Activated CD8-positive, alpha-beta memory T cell treated with anti-CD3 and anti-CD28 coated beads for 1 hour (primary cell): Measurements from ENCODE around the gene IL4R.
"Not testable (repeated sequence)": the region's sequence is repeated elsewhere in the genome, so short reads cannot be mapped to it uniquely, and the experiment has no call there.

Experiments
- DNase-seq, 2 donors: peaks; one replicate each; pipeline ENCODE4 v3.0.0-alpha.2; 2020; ENCODE audit warnings: low read depth in 1 of 2; ENCODE audit errors: extremely low read depth in 1 of 2

IL4R gene

DNA sequence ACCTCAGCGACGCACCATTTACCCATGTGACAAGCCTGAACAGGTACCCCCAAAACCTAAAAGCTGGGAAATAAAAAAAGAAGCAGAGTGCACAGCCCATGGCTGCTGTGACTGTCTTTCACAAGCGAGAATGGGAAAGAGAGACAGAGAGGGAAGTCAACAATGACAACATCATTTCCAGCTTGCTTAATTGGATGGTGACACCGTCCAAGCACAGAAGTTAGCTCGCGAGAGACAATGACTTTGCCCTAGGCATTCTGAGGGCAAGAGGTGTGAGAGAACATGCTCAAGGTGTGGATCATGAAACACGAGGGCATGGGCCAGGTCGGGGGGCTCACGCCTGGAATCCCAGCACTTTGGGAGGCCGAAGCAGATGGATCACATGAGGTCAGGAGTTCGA lies 25.9 kb upstream of the IL4R start:
- DNase-seq, result no peak

DNA sequence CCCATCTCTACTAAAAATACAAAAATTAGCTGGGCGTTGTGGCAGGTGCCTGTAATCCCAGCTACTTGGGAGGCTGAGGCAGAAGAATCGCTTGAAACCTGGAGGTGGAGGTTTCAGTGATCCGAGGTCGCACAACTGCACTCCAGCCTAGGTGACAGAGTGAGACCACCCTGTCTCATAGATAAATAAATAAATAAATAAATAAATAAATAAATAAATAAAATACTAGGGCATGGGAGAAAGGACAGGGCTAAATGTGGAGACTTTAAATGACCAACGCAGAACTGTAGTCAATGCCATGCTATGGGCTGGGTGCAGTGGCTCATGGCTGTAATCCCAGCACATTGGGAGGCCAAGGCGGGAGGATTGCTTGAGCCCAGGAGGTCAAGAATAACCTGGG lies 25.5 kb upstream of the IL4R start:
- not testable (repeated sequence) for DNase-seq

DNA sequence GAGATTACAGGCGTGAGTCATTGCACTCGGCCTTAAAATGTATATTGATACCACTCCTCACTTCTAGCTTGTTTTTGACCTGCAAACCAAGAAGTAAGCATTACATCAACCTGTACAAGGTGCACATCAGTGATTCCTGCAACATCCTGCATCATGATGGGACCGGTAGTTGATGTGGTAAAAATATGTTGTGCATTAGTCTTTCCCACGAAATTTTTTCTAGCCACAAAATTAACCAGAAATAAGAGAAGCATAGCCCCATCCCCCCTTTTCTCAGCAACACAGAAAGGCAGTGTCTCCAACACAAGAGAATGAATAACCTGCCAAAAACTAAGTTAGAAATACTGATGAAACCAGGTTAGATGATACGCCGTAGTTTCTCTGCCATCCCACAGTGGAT lies 24.1 kb upstream of the IL4R start:
- DNase-seq, result no peak

- no peak for DNase-seq
These were observed 23.2 kb upstream of the IL4R start for GRCh38 chr16:27290562-27290961.

DNA sequence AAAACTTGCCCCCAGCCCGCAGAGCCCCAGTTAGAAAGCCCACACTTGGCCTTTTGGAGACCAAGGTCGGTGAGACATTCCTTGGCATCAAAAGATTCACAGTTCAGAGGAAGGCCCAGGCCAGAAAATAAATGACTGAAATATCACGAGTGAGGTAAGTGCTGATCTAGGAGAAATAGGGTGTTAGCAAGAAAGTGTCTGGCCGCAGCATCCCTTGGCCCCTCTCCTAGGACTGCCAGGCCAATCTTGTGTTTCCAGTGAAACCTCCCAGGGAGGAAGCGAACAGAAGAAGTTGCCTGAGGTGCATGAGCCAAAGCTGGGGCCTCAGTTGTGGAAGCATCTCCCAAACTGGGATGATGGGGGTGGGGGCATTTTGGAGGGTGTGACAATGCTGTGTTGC lies 22.7 kb upstream of the IL4R start:
- DNase-seq, result no peak

DNA sequence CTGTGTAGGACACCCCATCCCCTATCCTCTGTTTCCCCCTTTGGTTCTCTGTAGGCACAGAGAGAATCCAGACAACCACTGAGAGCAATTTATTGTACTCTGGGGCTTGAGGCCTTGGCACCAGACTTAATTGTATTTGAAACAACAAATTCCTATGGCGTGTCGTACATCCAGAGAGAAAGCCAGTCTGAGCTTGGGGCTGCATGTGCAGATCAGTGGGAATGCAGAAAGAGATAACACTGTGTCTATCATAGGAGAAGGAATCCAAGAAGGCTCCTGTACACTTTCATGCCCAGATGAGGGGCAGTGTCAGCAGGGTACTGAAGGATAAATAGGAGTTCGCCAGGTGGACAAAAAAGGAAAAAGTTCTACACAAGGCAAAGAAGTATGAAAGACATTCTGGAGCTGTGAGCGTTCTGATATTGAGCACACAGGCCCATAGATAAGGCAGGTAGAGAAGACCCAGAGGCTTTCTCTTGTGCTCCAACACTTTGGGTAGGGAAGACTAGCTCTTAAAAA lies 22.0 kb upstream of the IL4R start:
- DNase-seq, result no peak

DNA sequence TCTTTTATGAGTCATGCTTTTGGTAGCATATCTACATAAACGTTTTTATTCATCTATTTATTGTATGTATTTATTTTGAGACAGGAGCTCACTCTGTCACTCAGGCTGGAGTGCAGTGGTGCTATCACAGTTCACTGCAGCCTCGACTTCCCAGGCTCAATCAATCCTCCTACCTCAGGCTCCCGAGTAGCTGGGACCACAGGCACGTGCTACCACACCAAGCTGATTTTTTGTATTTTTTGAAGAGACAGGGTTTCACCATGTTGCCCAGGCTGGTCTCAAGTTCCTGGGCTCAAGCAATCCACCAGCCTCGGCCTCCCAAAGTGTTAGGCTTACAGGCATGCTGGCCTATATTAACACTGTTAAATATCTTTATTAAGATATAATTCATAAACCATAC lies 20.4 kb upstream of the IL4R start:
- DNase-seq, result no peak

GRCh38 chr16:27298132-27298531 lies 15.6 kb upstream of the IL4R start:
- no peak for DNase-seq

DNA sequence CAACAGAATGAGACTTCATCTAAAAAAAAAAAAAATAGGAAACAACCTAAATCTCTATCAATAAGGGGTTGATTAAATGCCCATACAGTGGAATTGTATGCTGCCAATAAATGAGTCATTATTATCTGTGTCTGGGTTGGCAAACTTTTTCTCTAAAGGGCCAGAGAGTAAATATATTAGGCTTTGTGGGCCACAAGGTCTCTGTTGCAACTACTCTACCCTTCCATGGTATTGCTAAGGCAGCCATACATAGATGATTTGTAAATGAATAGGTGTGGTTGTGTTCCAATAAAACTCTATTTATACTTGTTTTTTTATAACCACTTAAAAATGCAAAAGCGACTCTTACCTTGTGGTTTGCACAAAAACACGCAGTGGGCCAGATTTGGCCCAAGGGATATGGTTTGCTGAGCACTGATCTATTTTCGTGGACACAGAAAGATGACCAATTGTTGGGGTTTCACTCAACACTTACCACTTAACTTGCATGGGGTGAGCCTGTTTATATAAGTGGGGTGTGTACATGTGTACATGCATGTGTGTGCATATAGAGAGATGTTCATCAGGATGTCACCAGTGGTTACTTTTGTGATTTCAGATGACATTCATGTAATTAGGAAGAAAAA lies 12.4 kb upstream of the IL4R start:
- DNase-seq, result no peak

GRCh38 chr16:27302126-27302525 lies 11.6 kb upstream of the IL4R start:
- no peak for DNase-seq

DNA sequence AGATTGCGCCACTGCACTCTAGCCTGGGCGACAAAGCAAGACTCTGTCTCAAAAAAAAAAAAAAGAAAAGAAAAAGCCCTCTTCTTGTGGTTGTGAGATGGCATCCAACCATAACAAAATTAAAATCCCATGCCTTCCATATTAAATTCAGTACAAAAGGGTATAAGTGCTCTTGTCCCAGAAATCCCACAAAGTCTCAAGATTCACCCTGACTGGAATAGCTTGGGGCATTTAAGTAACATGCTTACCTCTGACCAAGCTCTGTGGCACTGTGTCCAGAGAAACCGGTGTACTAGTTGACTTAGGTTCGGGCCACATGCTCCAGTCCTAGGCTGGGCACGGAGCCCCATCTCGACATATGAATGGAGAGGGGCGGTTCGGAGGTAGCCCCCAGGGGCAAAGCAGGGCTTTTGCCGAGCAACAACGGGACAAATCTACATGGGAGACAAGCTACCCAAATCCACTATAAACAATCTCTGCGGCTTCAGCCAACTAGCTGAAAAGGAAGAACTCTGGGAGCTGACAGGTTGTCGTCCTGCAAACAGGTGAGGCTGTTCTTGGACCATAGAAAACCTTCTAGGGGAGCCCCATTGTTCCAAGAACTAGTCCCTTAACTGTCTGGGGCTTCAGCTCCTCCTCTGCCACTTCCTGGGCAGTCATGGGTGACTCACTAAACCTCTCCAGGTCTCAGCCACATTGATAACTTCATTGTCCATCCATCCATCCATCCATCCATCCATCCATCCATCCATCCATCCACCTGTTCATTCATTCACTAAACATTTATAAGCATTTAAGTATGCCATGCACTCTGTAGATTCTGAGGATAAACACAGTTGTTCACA lies 10.3 kb upstream of the IL4R start:
- no peak for DNase-seq

DNA sequence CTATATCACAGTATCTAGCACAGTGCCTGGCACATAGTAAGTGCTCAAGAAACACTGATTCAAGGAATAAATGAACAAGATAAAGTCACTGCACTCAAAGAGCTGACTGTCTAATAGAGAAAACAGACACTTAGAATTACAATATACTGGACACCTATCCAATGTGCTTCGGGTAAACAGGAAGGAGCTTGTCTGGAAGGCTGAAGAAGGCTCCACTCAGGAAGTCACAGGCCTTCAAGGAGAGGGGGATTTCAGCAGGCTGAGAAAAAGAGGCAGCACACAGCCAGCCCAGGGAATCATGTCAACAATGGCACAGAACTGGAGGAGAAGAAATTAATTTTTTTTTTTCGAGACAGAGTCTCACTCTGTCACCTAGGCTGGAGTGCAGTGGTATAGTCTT lies 9.7 kb upstream of the IL4R start:
- DNase-seq, result no peak

DNA sequence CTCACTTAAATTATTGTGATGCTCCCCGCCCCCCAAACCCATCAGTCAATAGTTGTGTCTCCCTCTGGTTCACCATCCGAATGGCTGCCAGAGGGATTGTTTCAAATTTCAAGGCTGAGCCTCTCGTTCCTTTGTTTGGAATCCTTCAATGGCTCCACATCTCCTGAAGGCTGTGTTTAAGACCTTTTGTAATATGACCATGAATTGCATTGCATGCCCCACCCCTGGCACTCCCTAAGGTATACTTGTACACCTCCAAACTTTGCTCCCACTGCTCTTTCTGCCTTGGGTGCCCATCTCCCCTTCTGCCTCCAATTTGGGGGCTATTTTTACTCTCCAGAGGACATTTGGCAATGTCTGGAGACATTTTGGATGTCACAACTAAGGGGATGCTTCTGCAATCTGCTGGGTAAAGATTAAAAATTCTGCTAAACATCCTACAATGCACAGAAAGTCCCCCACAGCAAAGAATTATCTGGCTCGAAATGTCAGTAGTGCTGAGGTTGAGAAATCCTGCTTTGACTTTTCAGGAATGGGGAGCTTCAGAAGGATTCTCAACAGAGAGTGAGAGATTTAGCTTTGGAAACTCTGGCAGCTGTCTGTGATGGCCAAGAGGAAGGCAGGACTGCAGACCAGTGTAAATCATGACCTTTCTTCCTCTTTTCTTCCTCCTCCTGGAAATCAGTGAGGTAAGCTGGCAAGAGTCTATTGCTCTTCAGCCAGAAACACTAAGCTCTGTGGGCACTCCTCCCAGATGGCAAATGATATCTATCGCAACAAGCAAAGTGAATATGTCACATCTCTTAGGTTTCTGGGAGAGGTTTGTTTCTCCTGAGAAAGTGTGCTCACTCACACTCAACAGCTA lies 8.7 kb upstream of the IL4R start:
- no peak for DNase-seq

DNA sequence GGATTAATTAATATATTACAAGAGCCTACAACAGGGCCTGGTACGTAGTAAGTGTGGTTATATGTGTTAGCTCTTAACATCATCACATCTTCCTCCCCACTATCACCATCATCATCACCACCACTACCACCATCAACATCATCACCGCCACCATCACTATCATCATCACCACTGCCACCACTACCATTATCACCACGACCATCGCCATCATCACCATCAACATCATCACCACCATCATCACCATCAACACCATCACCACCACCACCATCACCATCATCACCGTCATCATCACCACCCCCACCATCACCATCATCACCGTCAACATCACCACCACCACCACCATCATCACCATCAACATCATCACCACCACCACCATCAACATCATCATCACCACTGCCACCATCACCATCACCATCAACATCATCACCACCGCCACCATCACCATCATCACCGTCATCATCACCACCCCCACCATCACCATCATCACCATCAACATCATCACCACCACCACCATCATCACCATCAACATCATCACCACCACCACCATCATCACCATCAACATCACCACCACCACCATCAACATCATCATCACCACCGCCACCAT lies 7.8 kb upstream of the IL4R start:
- no peak for DNase-seq

DNA sequence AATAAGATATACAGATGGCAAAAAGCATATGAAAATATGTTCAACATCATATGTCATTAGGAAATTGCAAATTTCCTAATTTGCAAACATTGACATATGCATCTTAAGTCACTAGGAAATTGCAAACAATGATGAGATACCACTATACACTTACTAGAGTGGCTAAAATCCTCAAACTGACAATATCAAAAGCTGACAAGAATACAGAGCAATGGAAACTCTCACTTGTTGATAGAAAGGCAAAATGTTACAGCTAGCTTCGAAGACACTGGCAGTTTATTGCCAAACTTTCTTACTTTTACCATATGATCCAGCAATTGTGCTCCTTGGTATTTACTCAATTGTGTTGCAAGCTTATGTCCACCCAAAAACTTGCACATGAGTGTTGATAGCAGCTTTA lies 5.0 kb upstream of the IL4R start:
- DNase-seq, result no peak

DNA sequence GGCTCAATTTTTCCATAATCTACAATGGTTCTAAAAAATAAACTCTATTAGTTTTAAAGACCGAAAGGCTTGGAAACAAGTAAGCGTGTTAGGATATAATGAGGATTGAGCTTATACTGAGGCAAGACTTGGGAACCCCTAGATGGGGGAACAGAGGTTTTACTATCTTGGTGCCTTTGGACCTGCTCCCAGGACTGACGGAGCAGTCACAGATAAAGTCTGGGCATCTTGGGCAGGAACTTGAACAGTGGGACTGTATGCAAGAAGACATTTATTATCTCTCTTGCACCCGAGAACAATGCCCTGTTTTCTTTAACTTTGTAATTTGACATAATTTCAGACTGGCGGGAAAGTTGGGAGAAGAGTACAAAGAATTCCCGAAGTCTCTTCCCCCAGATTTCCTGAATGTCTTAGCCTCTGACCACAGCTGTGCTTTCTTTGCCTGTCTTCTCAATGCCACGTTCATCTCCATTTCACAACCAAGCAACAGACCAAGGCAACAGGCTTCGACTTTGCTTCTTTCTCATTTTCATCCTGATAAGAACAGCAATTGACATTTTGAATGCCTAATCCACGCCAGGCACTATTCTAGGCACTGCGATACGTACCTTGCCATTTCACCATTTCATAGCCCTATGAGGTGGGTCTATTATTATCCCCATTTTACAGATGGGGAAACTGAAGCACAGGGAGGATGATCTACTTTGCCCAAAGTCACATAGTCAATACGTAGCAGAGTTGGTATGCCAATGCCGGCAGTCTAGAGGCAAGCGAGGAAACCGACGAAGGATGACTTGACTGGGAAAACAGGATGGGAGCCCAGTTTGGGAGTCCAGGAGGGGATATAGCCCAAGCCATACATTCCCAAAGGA lies 3.0 kb upstream of the IL4R start:
- no peak for DNase-seq

- DNase-seq, result no peak
These were observed 2.3 kb upstream of the IL4R start for GRCh38 chr16:27311448-27311830.

DNA sequence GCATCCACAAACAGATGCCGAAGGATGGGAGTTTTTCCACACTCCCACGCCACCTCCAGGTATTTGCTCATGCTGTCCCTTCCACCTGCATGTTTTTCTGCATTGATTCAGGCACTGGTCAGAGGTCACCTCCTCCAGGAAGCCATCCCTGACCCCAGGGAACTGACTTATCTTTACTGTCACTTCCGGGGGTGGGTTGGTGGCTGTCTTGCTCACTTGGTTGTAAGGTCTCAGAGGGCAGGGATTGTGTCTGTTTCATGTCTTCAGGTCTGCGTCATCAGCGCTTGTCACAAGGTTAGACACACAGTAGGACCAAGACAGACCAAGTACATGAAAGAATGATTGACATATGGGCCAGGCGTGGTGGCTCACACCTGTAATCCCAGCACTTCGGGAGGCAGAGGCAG lies 1.9 kb upstream of the IL4R start:
- no peak for DNase-seq

DNA sequence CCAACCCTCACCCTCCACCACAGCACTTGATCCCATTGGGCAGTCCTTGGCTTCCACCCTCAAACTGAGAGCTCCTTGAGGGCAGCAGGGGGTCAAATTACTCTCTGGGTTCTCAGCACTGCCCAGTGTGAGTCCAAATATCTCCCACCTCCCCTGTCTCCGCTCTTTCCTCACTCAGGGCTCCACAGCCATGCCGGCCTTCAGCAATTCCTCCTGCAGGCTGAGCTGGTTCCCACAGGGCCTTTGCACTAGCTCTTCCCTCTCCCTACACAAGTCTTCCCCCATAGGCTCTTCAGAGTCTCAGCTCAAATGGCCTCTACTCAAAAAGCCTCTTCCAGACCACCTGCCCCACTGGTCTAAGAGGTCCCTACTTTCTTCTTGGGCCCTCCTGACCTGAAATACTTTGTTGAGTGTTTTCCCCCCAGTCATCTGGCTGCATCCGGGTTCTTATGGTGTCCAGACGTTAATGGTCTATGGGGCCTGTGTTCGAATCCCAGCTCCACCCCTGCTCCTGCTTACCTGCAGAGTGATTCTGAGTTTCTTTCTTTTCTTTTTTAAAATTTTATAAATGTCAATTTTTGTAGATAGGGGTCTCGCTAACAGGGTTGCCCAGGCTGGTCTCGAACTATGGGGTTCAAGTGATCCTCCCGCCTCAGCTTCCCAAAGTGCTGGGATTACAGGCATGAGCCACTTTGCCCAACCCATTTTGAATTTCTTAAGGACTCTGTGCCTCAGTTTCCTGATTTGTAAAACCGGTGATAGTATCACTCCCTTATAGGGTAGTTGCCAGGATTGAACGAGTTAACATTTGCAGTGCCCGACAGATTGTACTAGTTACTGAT lies 973 bp upstream of the IL4R start:
- no peak for DNase-seq
